Skeletal muscle cell (primary cell): ENCODE results near the gene PLIN5.
"Not testable (repeated sequence)": the region's sequence is repeated elsewhere in the genome, so short reads cannot be mapped to it uniquely, and the experiment has no call there.

Experiments used
- DNase-seq: peaks from one replicate; pipeline ENCODE4 v3.0.0-alpha.2; 2010; ENCODE audit warnings: low read depth
- H3K4me3 ChIP-seq: 2 replicates; pipeline ENCODE4 v1.5.1; 2011; ENCODE audit warnings: low read depth, mild to moderate bottlenecking, control low read depth, low read length, moderate library complexity

Gene PLIN5

DNA sequence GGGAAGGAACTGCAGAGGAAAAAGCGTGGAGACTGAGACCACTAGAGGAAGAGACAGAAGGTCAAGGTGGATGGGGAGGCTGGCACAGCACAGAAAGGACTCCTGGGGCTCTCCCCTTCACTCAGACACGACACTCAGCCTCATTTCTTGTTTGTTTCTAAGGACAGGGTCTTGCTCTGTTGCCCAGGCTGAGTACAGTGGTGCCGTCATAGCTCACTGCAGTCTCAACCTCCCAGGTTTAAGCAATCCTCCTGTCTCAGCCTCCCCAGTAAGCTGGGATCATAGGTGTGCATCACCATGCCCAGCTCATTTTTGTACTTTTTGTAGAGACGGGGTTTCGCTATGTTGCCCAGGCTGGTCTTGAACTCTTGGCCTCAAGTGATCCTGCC is 35.9 kb upstream of the PLIN5 start:
- no peak overlapping the region for H3K4me3 ChIP-seq
- DNase-seq: no peak

DNA sequence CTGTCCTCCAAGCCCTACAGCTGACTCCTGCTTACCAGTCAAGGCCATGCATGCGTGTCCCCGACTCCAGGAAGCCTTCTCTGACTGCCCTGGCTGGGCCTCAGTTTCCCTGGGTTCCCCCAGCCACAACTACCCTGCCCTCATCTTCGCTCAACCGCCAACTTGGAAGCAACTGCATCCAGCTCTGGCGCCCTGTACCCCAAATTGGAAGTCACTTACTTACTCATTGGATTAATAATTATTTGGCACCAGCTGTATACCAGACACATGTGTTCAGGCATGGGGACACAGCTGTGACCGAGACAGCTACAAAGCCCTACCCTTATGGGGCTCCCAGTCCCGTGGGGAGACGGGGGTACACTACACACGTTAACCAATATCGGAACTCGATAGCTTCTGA is 35.4 kb upstream of the PLIN5 start:
- no peak for DNase-seq
- H3K4me3 ChIP-seq: no peak overlapping the region

DNA sequence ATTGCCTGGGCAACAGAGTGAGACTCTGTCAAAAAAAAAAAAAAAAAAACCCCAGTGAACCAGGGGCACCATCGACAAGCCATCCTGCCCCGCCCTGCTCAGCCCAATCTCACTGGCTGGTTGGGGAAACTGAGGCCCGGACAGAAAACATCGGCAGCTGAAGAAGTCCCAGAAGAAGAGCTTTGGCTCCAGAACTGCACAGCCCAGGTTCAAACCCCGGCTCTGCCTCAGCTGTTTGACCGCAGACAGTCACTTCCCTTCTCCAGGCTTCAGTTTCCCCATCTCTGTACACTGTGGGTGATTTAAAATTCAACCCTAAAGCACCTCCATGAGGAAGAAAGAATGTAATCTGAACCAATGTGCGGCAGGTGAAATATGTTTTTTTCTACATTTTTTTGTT is 33.9 kb upstream of the PLIN5 start:
- no peak for DNase-seq
- no peak overlapping the region for H3K4me3 ChIP-seq

DNA sequence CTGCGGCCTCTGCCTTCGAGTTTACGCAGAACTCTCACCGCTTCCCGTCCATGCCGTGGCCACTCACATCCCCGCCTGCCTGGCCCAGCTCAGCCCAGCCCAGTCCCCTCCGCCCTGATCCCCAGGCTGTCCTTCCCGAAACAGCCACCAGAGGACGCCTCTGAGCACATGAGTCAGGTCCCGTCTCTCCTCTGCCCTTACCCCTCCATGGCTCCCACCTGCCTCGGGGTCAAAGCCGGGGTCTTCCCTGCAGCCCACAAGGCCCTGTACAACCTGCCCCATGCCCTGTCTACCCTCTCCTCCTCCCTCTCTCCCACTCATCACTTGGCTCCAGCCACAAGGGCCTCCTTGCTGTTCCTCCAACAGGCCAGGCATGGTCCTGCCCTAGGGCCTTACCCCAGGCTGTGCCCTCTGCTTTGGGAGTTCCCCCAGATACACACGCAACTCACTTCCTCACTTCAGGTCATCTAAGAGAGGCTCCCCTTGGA is 32.6 kb upstream of the PLIN5 start:
- H3K4me3 ChIP-seq: no peak overlapping the region
- DNase-seq: no peak

DNA sequence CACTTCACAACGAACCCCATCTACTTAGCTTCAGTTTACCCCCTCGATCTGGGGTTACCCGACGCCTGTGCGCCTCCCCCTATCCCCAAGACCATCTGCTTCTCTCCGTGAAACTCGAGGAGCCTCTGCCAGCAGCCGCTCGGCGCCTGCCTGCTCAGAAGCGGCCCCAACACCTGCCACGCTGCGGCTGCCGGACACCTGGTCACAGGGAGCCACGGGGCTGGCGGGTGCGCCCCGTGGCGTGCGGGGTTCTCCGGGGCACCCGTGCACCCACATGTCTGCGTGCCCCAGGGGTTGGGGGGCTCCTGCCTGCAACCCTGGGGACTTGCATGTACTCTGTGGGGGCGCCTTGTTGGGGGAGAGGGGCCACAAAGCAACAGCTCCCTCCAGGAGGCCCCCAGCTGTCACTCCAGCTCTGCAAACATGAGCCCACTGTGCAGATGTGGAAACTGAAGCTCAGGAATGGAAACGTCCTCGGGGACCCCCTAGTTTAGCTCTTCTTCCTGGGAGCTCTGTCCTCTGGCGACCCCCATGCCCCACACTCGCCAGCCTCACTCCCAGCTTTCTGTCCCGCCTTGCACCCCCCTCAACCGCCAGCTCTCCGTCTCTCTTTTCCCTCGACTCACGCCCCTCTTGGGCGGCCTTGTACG is 31.5 kb upstream of the PLIN5 start:
- no peak for DNase-seq
- H3K4me3 ChIP-seq: no peak overlapping the region

DNA sequence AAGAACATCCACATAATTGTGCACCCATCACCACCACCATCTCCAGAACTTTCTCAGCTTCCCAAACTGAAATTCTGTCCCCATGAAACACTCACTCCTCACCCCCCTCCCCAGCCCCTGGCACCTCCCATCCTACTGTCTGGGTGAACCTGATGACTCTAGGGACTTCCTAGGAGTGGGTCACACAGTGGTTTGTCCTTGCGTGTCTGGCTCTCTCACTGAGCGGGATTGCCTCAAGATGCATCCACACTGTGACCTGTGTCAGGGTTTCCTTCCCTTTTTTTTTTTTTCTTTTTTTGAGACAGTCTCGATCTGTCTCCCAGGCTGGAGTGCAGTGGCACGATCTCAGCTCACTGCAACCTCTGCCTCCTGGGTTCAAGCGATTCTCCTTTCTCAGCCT is 28.5 kb upstream of the PLIN5 start:
- not testable (repeated sequence) for DNase-seq, H3K4me3 ChIP-seq

DNA sequence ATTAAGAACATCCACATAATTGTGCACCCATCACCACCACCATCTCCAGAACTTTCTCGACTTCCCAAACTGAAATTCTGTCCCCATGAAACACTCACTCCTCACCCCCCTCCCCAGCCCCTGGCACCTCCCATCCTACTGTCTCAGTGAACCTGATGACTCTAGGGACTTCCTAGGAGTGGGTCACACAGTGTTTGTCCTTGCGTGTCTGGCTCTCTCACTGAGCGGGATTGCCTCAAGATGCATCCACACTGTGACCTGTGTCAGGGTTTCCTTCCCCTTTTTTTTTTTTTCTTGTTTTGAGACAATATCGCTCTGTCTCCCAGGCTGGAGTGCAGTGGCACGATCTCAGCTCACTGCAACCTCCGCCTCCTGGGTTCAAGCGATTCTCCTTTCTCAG is 27.1 kb upstream of the PLIN5 start:
- not testable (repeated sequence) for DNase-seq, H3K4me3 ChIP-seq

DNA sequence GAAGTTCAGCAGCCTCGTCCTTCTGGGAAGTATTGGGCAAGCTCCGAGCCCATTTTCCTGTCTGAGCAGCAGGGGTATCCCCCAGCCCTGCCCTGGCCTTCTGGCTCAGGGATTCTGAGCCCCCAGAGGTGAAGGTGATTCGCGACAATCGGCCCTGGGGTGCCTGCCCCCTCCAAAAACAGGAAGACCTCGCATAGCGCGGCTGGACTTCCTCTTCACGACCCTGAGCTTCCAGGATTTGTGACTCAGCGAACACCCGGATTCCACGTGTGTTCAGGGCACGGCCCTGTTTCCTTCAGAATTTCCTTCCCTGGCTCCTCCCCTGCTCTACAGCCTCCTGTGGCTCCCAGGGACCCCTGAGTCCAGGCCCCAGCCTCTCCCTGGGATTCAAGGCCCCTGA is 24.5 kb upstream of the PLIN5 start, which contains the start of gene SEMA6B:
SEMA6B (minus strand) TSS at position 116 of the 400 bp plus-strand sequence. CDS start 1,227 bp downstream, outside the sequence.
- no peak within 1 kb of the TSS for H3K4me3 ChIP-seq
- no peak for DNase-seq

DNA sequence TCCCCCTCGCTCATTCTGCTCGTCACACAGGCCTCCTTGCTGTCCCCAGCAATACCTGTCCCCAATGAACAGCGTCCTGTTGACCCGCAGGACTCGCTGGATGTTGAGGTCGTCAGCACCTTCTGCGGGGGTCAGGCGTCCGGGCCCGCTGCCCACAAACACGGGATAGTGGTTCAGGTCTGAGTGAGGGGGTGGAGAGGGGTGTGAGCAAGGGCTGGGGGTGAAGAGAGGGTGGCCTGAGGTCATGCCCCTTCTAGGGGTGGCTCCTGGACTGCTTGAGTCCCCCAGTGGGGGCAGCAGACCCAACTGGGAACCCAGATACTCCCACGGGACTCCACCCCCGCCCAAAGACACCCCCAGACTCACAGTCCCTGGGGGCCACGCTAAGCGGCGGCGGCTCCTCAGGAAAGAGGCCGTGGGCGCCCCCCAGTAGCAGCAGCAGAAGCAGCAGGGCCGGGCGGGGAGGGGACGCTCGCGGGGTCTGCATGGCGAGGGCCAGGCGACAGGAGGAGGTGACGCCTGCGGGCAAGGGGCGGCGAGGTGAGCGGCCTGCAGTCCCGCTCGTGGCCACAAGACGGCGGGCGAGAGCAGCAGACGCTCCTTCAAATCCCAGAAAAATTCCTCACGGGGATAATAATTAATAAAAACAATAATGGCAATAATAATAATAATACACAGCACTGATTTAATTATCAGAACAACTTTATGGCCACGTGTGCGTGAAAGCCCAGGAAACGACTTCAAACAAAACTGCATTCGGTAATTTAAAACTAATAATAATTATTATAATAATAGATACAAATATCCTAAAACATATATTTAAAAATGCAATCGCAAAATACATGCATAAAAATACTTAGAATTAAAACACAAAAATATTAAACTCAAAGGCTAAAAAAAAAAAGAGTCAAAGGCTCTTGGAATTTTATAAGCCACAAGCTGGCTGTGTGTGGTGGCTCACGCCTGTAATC is 23.2 kb upstream of the PLIN5 start:
- DNase-seq: no peak
- H3K4me3 ChIP-seq: no peak overlapping the region

DNA sequence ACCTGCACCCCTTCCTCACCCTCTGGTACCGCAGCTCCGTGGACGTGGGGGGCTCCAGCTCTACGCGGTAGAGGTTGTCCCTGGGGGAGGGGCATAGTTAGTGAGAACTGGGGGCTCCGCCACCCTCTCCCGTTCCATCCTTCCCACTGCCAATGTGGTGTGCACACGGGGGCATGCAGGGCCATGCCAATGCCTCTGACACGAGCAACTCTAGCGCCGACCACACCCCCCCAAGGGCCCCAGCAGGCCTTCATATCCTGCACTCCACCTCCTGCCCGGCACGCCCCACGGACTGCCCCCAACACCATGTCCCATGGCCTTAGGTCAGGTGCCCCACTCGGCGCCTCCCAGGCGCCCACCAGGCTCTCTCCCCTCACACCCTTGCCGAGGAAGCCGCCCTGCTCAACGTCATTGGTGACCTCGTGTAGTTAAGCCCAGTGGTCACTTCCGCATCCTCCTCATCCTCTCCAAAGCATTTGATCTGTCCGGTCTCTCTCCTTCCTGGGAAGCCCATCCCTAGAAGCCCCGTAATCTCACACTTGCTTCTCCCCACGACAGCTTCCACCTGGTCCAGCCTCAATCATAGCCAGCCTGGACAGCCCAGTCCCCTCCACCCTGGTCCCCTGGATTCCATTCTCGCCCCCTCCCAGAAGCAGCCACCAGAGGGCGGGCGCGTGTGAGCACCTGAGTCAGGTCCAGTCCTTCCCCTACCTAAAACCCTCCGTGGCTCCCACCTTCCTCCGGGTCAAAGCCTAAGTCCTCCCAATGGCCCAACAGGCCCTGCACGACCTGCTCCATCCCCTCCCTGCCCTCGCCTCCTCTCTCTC is 22.3 kb upstream of the PLIN5 start:
- H3K4me3 ChIP-seq: no peak overlapping the region

DNA sequence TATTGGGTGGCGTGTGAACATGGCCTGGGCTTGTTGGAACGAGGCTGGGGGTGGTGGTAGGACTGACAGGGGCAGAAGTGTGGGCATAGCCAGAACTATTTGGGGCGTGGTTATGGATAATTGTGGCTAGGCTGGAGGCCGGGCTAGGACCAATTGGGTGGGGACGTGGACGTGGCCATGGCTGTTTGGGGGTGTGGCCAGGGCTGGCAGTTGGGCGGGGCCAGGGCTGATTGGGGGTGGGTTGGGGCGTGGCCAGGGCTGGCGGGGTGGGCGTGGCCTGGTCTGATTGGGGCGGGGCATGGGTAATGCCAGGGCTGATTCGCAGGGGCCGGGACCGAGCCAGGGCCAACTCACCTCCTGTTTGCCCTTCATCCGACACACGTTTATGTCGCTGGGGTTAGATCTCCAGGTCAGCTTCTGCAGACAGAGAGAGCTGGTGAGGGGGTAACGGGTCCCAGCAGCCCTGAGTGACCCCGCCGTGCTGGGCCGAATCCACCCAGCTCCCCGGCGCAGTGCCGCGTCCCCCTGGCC is 21.6 kb upstream of the PLIN5 start:
- H3K4me3 ChIP-seq: no peak overlapping the region
- no peak for DNase-seq

More for the DNA sequence above, 22.3 kb upstream of the PLIN5 start:
- DNase-seq: no peak

DNA sequence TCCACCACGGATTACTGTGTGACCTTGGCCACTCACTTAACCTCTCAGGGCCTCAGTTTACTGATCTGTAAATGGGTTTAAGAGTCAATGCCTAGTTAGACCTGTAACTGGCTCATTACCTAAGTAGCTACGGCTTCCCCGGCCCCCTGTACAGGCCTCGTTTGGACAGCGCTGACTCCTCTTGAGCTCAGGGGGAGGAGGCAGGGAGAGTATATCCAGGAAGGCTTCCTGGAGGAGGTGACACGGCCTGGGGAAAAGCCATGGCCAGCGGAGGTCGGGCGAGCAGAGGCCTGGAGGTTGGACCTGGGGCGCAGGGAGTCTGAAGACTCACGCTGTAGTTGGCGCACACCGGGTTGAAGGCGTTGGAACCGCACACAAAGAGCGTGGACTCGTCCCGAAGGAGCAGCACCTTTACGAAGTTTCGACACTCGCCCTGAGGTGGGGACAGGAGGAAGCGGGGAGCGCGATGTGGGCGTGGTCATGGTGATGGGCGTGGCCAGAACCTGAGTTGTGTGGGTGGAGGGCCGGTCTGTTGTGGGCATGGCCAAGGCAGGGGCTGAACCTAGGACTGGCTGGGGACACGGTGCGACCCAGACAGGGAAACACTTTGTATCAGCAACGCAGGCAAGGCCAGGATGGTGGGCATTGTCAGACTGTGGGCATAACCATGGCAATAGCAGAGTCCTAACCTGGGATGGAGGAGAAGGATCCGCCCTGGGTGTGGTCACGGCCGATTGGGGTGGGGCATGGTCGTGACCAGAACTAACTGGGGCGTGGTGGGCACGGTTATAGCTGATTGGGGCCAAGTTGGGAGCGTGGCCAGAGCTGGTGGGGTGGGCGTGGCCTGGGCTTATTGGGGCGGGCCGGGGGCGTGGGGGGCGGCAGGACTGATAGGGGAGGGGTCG is 20.9 kb upstream of the PLIN5 start:
- DNase-seq: no peak
- no peak overlapping the region for H3K4me3 ChIP-seq

DNA sequence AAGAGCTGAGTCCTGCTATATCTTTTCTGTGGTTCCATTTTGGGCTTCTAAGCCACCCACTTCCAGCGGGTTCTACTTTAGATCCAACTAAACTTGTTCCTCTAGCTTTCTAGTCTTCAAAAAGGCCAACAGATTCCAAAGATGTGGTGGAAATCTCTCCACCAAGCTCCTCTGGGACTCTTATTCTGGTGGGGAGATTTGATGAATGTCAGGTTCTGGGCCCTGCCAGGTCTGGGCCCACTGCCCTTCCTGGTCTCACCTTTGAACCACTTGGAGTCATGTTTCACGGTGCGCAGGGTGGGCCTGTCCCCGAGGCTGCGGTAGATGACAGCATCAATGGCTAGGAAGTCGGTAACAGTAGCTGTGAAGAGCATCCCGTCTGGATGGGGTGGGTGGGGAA is 19.7 kb upstream of the PLIN5 start:
- no peak for DNase-seq
- no peak overlapping the region for H3K4me3 ChIP-seq

DNA sequence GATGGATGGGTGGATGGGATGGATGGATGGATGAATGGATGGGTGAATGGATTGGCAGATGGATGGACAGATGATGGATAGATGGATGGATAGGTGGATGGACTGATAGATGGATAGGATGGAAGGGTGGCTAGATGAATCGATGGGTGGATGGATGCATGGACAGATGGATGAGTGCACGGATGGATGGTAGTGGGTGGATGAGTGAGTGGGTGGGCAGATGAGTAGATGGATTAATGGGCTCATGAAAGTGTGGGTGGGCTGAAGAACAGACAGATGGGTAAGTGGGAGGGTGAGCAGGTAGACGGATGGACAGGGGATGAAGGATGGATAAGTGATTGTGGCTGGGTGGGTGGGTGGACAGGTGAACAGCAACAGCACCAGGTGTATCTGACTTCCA is 18.8 kb upstream of the PLIN5 start:
- H3K4me3 ChIP-seq: no peak overlapping the region

DNA sequence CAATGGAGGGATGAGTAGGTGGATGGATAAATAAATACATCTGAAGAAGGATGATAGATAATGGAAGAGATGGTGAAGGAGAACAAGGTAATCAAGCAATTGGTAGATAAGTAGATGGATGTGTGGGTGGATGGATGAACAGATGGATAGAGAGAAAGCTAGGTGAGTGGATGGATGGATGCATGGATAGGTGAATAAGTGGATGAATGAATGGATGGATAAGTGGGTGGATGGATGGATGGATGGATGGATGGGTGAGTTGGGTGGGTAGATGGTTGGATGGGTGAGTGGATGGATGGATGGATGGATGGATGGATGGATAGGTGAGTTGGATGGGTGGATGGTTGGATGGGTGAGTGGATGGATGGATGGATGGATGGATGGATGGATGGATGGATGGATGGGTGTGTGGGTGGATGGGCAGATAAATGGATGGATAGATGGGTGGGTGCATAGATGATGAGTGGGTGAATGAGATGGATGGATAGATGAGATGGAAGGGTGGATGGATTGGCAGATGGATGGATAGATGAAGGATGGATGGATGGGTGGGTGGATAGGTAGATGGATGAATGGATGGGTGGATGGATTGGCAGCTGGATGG is 18.2 kb upstream of the PLIN5 start:
- DNase-seq: no peak
- no peak overlapping the region for H3K4me3 ChIP-seq

More for the DNA sequence above, 18.8 kb upstream of the PLIN5 start:
- no peak for DNase-seq

DNA sequence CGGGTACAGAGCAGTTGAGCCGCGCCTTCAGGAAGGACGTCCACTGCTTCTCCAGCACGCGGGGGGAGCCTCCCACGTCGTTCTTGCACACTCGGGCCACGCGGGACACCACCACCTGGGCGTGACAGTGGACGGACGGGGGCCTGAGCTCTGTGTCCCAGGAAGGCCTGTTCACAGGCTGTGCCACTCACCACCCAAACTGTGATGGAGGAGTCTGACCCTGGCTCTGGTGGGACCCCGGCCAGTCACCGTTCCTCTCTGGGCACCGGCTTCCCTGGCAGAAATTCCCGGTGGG is 17.4 kb upstream of the PLIN5 start:
- no peak for DNase-seq
- no peak overlapping the region for H3K4me3 ChIP-seq

DNA sequence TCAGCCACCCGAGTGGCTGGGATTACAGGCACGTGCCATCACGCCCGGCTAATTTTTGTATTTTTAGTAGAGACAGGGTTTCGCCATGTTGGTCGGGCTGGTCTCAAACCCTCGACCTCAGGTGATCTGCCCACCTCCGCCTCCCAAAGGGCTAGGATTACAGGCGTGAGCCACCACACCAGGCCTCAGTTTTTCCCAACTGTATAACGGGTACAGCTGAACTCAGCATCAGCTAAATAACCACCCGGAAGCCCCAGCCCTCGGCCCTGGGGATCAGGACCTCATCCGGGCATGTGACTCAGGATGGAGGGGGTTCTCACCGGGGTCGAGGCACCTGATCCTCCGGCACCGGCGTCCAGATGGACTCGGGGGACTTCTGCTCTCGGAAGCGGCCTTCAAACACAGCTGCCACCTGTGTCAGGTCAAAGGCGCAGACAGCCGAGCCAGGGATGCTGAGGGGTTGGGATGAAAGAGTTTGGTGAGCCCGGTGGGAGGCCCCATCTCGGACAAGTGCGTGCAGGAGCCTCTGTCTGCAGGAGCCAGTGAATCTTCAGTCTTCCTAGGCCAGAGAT is 15.5 kb upstream of the PLIN5 start:
- H3K4me3 ChIP-seq: no peak overlapping the region
- no peak for DNase-seq

DNA sequence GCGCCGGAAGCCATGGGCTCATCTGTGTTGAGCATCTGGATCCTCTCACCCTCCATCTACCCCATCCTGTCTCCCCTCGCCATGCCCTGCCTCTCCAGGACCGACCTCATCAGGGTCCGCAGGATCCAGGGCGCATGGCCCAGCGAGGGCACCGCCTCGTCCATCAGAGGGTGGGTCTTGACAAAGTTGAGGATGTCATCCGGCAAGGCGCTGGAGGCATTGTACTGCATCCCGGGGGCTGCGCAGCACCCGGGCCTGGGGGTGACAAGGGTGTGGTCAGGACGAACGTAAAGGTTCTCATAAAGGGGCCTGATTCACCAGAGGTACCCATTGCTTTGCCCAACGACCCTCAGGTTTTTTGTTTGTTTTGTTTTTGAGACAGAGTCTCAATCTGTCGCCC is 15.0 kb upstream of the PLIN5 start:
- H3K4me3 ChIP-seq: no peak overlapping the region
- no peak for DNase-seq
